ENCODE data around the gene SELENOS.

The SELENOS gene

GRCh38 chr15:101264911-101265641, 12.2 kb downstream of the SELENOS start:
- Histone ChIP-seq H3K4me3 (no peak overlapping the region), H3K36me3 (peaks cover under 1 to 13% (median 8%) of the 10 kb centered on the region in 3 donors), H3K9me3 (no peaks in the 10 kb centered on the region), H3K27me3 (no peaks in the 10 kb centered on the region), H3K4me1 (peaks cover 0 to 5% (median 0%) of the 10 kb centered on the region in 4 donors), H3K27ac (peak overlapping the region in 1 of 2 donors; percentile 22)
- DNase-seq = no peak
- intact Hi-C loops (cut with DNase I; ENCODE audit: low total_unique reads) = no loop called here
- no peak for TF ChIP-seq CTCF (IDR thresholded peaks at IDR 0.05)

GRCh38 chr15:101264011-101264410, 13.3 kb downstream of the SELENOS start:
- H3K4me1 ChIP-seq = peaks cover 0 to 5% (median 0%) of the 10 kb centered on the region in 4 donors
- H3K27me3 ChIP-seq = no peaks in the 10 kb centered on the region
- no peak for TF ChIP-seq CTCF (IDR thresholded peaks at IDR 0.05)
- H3K9me3 ChIP-seq = no peaks in the 10 kb centered on the region
- no peak for DNase-seq
- H3K27ac ChIP-seq = no peak overlapping the region
- H3K4me3 ChIP-seq = no peak overlapping the region
- intact Hi-C loops (cut with DNase I; ENCODE audit: low total_unique reads) = no loop called here
- H3K36me3 ChIP-seq = peaks cover 0 to 2% (median 2%) of the 10 kb centered on the region in 3 donors

- no peak for DNase-seq
- intact Hi-C loops (cut with DNase I; ENCODE audit: low total_unique reads) = no loop called here
- Histone ChIP-seq H3K36me3 (no peaks in the 10 kb centered on the region), H3K27ac (no peak overlapping the region), H3K27me3 (no peaks in the 10 kb centered on the region), H3K4me3 (no peak overlapping the region), H3K9me3 (no peaks in the 10 kb centered on the region), H3K4me1 (peaks cover 0 to 5% (median 0%) of the 10 kb centered on the region in 4 donors)
- no peak for TF ChIP-seq CTCF (IDR thresholded peaks at IDR 0.05)
Measured at GRCh38 chr15:101262551-101262950, 14.7 kb downstream of the SELENOS start.

- TF ChIP-seq CTCF (IDR thresholded peaks at IDR 0.05) = peak; percentile 87 to 89
- intact Hi-C loops (cut with DNase I; ENCODE audit: low total_unique reads) = loop anchor here (10.0 kb wide), 1 partner anchor 134 kb away; no protein-coding TSS in a partner anchor
Measured at GRCh38 chr15:101258238-101259144, 18.8 kb downstream of the SELENOS start.

GRCh38 chr15:101256757-101257156, 20.5 kb downstream of the SELENOS start:
- no peaks in the 10 kb centered on the region for H3K36me3 ChIP-seq
- no peak for DNase-seq
- H3K4me3 ChIP-seq = no peak overlapping the region
- intact Hi-C loops (cut with DNase I; ENCODE audit: low total_unique reads) = loop anchor here (2.0 to 10.0 kb wide), 2 partner anchors 132 to 242 kb away; no protein-coding TSS in a partner anchor
- no peaks in the 10 kb centered on the region for H3K27me3 ChIP-seq
- no peaks in the 10 kb centered on the region for H3K9me3 ChIP-seq
- peaks cover 0 to 10% (median 0%) of the 10 kb centered on the region in 4 donors for H3K4me1 ChIP-seq
- no peak for TF ChIP-seq CTCF (IDR thresholded peaks at IDR 0.05)
- no peak overlapping the region for H3K27ac ChIP-seq

More at GRCh38 chr15:101258238-101259144, 18.8 kb downstream of the SELENOS start:
- no peaks in the 10 kb centered on the region for H3K4me1 ChIP-seq
- H3K9me3 ChIP-seq = no peaks in the 10 kb centered on the region
- H3K27ac ChIP-seq = no peak overlapping the region
- DNase-seq = no peak
- no peaks in the 10 kb centered on the region for H3K27me3 ChIP-seq
- no peak overlapping the region for H3K4me3 ChIP-seq
- H3K36me3 ChIP-seq = no peaks in the 10 kb centered on the region

All from tibial artery (tissue), 4 donors.